Hepatocyte (in vitro differentiated cells): Measurements from ENCODE around the gene PAPOLG. TPM values are rescaled to one million over a fixed set of nuclear protein-coding genes. Genes with fewer than 3 reads are reported as not detected.
A peak's percentile ranks its signal among the peaks of the same experiment; 100 is the strongest.

ENCODE experiments used
- DNase-seq: peaks from one replicate; pipeline ENCODE4 v3.0.0-alpha.2; 2016; ENCODE audit warnings: low spot score
- H2AFZ ChIP-seq: fragments of 200-600 bp; sonication (generic); 2 replicates; pipeline ENCODE4 v1.6.0; 2016; ENCODE audit warnings: antibody characterized with exemption, mild to moderate bottlenecking
- H3K27ac ChIP-seq: fragments of 200-600 bp; sonication (generic); 2 replicates; pipeline ENCODE4 v1.5.1; 2016; ENCODE audit warnings: mild to moderate bottlenecking
- H3K27me3 ChIP-seq: fragments of 200-600 bp; sonication (generic); 2 replicates; pipeline ENCODE4 v1.6.1; 2016
- H3K36me3 ChIP-seq: fragments of 200-600 bp; sonication (generic); replicated peaks from 2 replicates; pipeline ENCODE4 v1.5.1; 2016; ENCODE audit warnings: low read depth; ENCODE audit not compliant: insufficient read depth
- H3K4me1 ChIP-seq: fragments of 200-600 bp; sonication (generic); 2 replicates; pipeline ENCODE4 v1.5.1; 2016; ENCODE audit warnings: mild to moderate bottlenecking, moderate library complexity; ENCODE audit not compliant: insufficient read depth
- H3K4me2 ChIP-seq: fragments of 200-600 bp; sonication (generic); 2 replicates; pipeline ENCODE4 v1.6.0; 2016
- H3K4me3 ChIP-seq: fragments of 200-600 bp; sonication (generic); 2 replicates; pipeline ENCODE4 v1.5.1; 2016; ENCODE audit warnings: mild to moderate bottlenecking
- H3K79me2 ChIP-seq: fragments of 200-600 bp; sonication (generic); 2 replicates; pipeline ENCODE4 v1.6.0; 2017; ENCODE audit warnings: mild to moderate bottlenecking
- H3K9me2 ChIP-seq: fragments of 200-600 bp; sonication (generic); replicated peaks from 2 replicates; pipeline ENCODE4 v1.6.0; 2017; ENCODE audit warnings: mild to moderate bottlenecking; ENCODE audit not compliant: insufficient read depth
- H3K9me3 ChIP-seq: fragments of 200-600 bp; sonication (generic); 2 replicates; pipeline ENCODE4 v1.5.1; 2016; ENCODE audit warnings: low read depth, mild to moderate bottlenecking
- H4K20me1 ChIP-seq: fragments of 200-600 bp; sonication (generic); 2 replicates; pipeline ENCODE4 v1.6.0; 2016; ENCODE audit warnings: mild to moderate bottlenecking; ENCODE audit not compliant: insufficient read depth, poor library complexity, severe bottlenecking
- CTCF ChIP-seq: fragments of 200-600 bp; sonication (generic); IDR thresholded peaks from 2 replicates; pipeline ENCODE4 v1.5.1; 2016; ENCODE audit warnings: antibody characterized with exemption, mild to moderate bottlenecking; ENCODE audit not compliant: poor library complexity
- EZH2 ChIP-seq: fragments of 200-600 bp; sonication (generic); IDR thresholded peaks from 2 replicates; pipeline ENCODE4 v1.6.1; 2016; ENCODE audit warnings: antibody characterized with exemption, mild to moderate bottlenecking, borderline replicate concordance
- EZH2phosphoT487 ChIP-seq: fragments of 200-600 bp; sonication (generic); IDR thresholded peaks from one replicate; pipeline ENCODE4 v1.6.1; 2018; ENCODE audit warnings: antibody characterized with exemption, mild to moderate bottlenecking, low read depth, moderate library complexity; ENCODE audit not compliant: unreplicated experiment, severe bottlenecking
- WGBS: methylation state at CpG from one replicate; pipeline ENCODE4 v1.1.6; 2016; ENCODE audit warnings: low lambda C conversion rate; ENCODE audit errors: missing lambda C conversion rate; 5-methylcytosine and 5-hydroxymethylcytosine counted together
- polyA plus RNA-seq: library from polyadenylated mRNA; unstranded; fragments of >200 nt; fragmentation: Nextera tagmentation; extraction: Ambion mirVana; gene quantifications from 2 replicates; pipeline ENCODE4 v1.2.1, GENCODE V29; 2016
- total RNA-seq: library from RNA; depleted of rRNA; stranded (reverse); fragments of >200 nt; gene quantifications from 2 replicates; pipeline ENCODE4 v1.2.3, GENCODE V29; 2014

Gene PAPOLG
- total RNA-seq (13.5 and 14.4 TPM in 2 replicates), polyA plus RNA-seq (3.4 and 6.6 TPM in 2 replicates)

GRCh38 chr2:60756097-60757087 is at the start of gene PAPOLG:
Gene PAPOLG (plus strand): TSS chr2:60756268. CDS start chr2:60756479, 211 bp downstream.
- peak within 1 kb of the TSS; percentile 93 for H3K27ac ChIP-seq
- no peaks in the 10 kb centered on the region for H3K36me3 ChIP-seq
- H3K4me1 ChIP-seq: peaks cover 9% of the 10 kb centered on the region
- peak within 1 kb of the TSS; percentile 98 for H2AFZ ChIP-seq
- H3K4me2 ChIP-seq: peak within 1 kb of the TSS; percentile 86
- no peaks in the 10 kb centered on the region for H3K9me3 ChIP-seq
- peak within 1 kb of the TSS; percentile 90 for H3K4me3 ChIP-seq
- H3K9me2 ChIP-seq: no peaks in the 10 kb centered on the region
- H3K79me2 ChIP-seq: peaks cover 42% of the 10 kb centered on the region
- H4K20me1 ChIP-seq: peaks cover 17% of the 10 kb centered on the region
- WGBS: under 1% methylated on average over 52 of the region's 58 CpGs
- no peaks in the 10 kb centered on the region for H3K27me3 ChIP-seq
- no peak for TF ChIP-seq CTCF
- TF ChIP-seq EZH2: no peak
- no peak for TF ChIP-seq EZH2phosphoT487
- DNase-seq: peak; percentile 99

- TF ChIP-seq EZH2phosphoT487 (no peak), CTCF (peak; percentile 79), EZH2 (no peak)
- Histone ChIP-seq H3K9me2 (no peaks in the 10 kb centered on the region), H3K79me2 (no peaks in the 10 kb centered on the region), H4K20me1 (no peaks in the 10 kb centered on the region), H3K36me3 (no peaks in the 10 kb centered on the region), H3K9me3 (no peaks in the 10 kb centered on the region), H3K27me3 (no peaks in the 10 kb centered on the region), H3K4me2 (no peak overlapping the region), H2AFZ (no peak overlapping the region), H3K4me1 (no peaks in the 10 kb centered on the region), H3K27ac (no peak overlapping the region), H3K4me3 (no peak overlapping the region)
- peak; percentile 68 for DNase-seq
- WGBS: 66% methylated on average over 11 of the region's 11 CpGs
Observed at GRCh38 chr2:60707750-60708371, 48.2 kb upstream of the PAPOLG start.

- TF ChIP-seq EZH2 (no peak), CTCF (no peak)
- H3K27ac ChIP-seq: no peak overlapping the region
- no peaks in the 10 kb centered on the region for H4K20me1 ChIP-seq
- H3K4me3 ChIP-seq: no peak overlapping the region
- H3K9me2 ChIP-seq: no peaks in the 10 kb centered on the region
- H3K27me3 ChIP-seq: no peaks in the 10 kb centered on the region
- no peak for DNase-seq
- no peaks in the 10 kb centered on the region for H3K9me3 ChIP-seq
- no peaks in the 10 kb centered on the region for H3K4me1 ChIP-seq
- H2AFZ ChIP-seq: no peak overlapping the region
- no peaks in the 10 kb centered on the region for H3K79me2 ChIP-seq
- H3K36me3 ChIP-seq: no peaks in the 10 kb centered on the region
- 93% methylated on average over 7 of the region's 7 CpGs for WGBS
- no peak overlapping the region for H3K4me2 ChIP-seq
Observed at GRCh38 chr2:60708630-60709320, 47.3 kb upstream of the PAPOLG start.
